Thoracic aorta (tissue), 2 donors: ENCODE measurements around the gene KAZALD1. TPM values are rescaled to one million over a fixed set of nuclear protein-coding genes. Genes with fewer than 3 reads are reported as not detected.

Source experiments
- ATAC-seq: fragments of 150-250 bp; one replicate; pipeline ENCODE4 v1.8.0; 2017; ENCODE audit warnings: low read depth; ENCODE audit not compliant: insufficient number of reproducible peaks, low FRiP score
- DNase-seq: peaks from one replicate; pipeline ENCODE4 v3.0.0-alpha.2; 2020; ENCODE audit warnings: low spot score
- H3K27ac ChIP-seq, 2 donors: fragments of 200-600 bp; sonication (generic); 1 replicate in 1 of 2; 2 replicates in 1 of 2; pipeline ENCODE4 v1.5.1; 2016; ENCODE audit warnings: mild to moderate bottlenecking in 2 of 2, moderate library complexity in 2 of 2
- H3K27me3 ChIP-seq: fragments of 200-600 bp; sonication (generic); replicated peaks from 2 replicates; pipeline ENCODE4 v1.6.0; 2016; ENCODE audit warnings: mild to moderate bottlenecking; ENCODE audit not compliant: insufficient read depth
- H3K36me3 ChIP-seq: fragments of 200-600 bp; sonication (generic); one replicate; pipeline ENCODE4 v1.5.1; 2016
- H3K4me1 ChIP-seq, 2 donors: fragments of 200-600 bp; sonication (generic); 1 replicate in 1 of 2; 2 replicates in 1 of 2; pipeline versions ENCODE4 v1.5.1 to v1.6.0; 2016; ENCODE audit warnings: low read depth in 2 of 2, mild to moderate bottlenecking in 1 of 2; ENCODE audit not compliant: control insufficient read depth in 1 of 2
- H3K4me3 ChIP-seq: fragments of 200-600 bp; sonication (generic); 2 replicates; pipeline ENCODE4 v1.5.1; 2016; ENCODE audit warnings: mild to moderate bottlenecking
- H3K9me3 ChIP-seq: fragments of 200-600 bp; sonication (generic); 2 replicates; pipeline ENCODE4 v1.5.1; 2016
- total RNA-seq, 2 donors: library from RNA; depleted of rRNA; stranded (reverse); fragments of >200 nt; gene quantifications; one replicate each; pipeline versions ENCODE4 v1.1.0 to v1.2.3, GENCODE V29; 2016
- TF ChIP-seq, protein P1 (sequence below): fragments of 200-600 bp; sonication (generic); IDR thresholded peaks from one replicate; pipeline ENCODE4 v1.5.1; 2019; ENCODE audit warnings: antibody characterized with exemption

The KAZALD1 gene
- total RNA-seq, 2 donors from 2014 or later: 30.0 to 34.1 TPM

DNA sequence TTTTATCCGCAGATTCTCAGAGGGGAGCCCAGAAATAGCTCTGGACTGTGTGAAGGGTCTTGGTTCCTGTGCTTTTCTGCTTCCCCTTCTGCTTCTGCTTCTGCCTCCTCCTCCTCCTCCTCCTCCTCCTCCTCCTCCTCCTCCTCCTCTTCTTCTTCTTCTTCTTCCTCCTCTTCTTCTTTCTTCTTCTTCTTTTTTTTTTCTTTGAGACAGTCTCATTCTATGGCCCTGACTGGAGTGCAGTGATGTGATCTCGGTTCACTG, 42.4 kb upstream of the KAZALD1 start:
- no peak for DNase-seq
- no peak overlapping the region for H3K27ac ChIP-seq
- no peaks in the 10 kb centered on the region for H3K4me1 ChIP-seq
- no peaks in the 10 kb centered on the region for H3K36me3 ChIP-seq
- TF ChIP-seq, protein P1, sequence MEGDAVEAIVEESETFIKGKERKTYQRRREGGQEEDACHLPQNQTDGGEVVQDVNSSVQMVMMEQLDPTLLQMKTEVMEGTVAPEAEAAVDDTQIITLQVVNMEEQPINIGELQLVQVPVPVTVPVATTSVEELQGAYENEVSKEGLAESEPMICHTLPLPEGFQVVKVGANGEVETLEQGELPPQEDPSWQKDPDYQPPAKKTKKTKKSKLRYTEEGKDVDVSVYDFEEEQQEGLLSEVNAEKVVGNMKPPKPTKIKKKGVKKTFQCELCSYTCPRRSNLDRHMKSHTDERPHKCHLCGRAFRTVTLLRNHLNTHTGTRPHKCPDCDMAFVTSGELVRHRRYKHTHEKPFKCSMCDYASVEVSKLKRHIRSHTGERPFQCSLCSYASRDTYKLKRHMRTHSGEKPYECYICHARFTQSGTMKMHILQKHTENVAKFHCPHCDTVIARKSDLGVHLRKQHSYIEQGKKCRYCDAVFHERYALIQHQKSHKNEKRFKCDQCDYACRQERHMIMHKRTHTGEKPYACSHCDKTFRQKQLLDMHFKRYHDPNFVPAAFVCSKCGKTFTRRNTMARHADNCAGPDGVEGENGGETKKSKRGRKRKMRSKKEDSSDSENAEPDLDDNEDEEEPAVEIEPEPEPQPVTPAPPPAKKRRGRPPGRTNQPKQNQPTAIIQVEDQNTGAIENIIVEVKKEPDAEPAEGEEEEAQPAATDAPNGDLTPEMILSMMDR: no peak
- no peaks in the 10 kb centered on the region for H3K9me3 ChIP-seq
- H3K27me3 ChIP-seq: no peaks in the 10 kb centered on the region
- no peak overlapping the region for H3K4me3 ChIP-seq
- no peak for ATAC-seq

DNA sequence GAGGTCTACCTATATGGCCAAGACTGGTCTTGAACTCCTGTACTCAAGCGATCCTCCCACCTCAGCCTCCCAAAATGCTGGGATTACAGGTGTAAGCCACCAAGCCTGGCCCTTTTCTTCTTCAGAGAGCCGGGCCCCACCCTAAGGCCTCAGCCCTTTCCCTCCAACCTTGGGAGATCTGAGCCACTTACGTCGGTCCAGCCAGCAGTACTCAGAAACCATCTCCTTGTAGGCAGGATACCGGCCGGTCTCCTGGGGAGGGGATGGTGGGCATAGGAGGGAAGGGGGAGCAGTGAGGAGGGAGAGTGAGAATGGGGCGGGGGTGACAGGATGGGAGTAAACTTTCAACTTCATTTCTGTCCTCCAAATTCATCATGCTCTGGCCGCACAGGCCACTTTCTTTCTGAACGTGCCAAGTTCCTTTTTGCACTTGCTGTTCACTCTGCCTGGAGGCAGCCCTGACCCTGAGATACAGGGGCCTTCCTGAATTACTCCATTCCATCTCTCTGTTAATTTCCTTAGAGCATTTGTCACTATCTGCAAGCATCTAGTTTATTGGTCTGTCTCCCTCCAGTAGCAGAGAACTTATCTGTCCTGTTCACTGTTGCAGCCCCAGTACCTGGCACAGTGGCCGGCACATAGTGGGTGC, 41.2 kb upstream of the KAZALD1 start:
- Histone ChIP-seq H3K27ac (no peak overlapping the region), H3K9me3 (no peaks in the 10 kb centered on the region), H3K27me3 (no peaks in the 10 kb centered on the region), H3K4me1 (no peaks in the 10 kb centered on the region), H3K4me3 (no peak overlapping the region), H3K36me3 (no peaks in the 10 kb centered on the region)
- DNase-seq: no peak
- TF ChIP-seq, protein P1: no peak
- ATAC-seq: no peak

DNA sequence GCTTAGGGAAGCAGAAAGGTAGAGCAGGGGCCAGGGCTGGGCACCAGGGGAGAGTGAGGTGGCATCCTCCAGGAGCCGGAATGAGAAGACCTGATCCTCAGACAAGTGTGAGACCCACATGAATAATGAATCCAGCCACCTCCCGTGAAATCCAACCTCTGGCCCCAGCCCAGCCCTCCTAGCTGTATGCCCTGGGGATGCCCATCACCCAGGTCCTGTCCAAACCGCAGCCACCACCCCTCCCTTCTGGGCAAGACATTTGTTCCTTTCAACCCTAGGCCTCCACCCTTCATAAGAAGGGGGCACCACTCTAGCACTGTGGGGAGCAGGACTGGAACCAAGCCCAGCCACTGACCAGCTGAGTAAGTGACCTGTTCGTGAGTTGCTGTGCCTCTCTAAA, 40.5 kb upstream of the KAZALD1 start:
- no peaks in the 10 kb centered on the region for H3K27me3 ChIP-seq
- ATAC-seq: no peak
- H3K36me3 ChIP-seq: no peaks in the 10 kb centered on the region
- H3K9me3 ChIP-seq: no peaks in the 10 kb centered on the region
- DNase-seq: no peak
- TF ChIP-seq, protein P1: no peak
- no peak overlapping the region for H3K27ac ChIP-seq
- no peak overlapping the region for H3K4me3 ChIP-seq
- no peaks in the 10 kb centered on the region for H3K4me1 ChIP-seq

DNA sequence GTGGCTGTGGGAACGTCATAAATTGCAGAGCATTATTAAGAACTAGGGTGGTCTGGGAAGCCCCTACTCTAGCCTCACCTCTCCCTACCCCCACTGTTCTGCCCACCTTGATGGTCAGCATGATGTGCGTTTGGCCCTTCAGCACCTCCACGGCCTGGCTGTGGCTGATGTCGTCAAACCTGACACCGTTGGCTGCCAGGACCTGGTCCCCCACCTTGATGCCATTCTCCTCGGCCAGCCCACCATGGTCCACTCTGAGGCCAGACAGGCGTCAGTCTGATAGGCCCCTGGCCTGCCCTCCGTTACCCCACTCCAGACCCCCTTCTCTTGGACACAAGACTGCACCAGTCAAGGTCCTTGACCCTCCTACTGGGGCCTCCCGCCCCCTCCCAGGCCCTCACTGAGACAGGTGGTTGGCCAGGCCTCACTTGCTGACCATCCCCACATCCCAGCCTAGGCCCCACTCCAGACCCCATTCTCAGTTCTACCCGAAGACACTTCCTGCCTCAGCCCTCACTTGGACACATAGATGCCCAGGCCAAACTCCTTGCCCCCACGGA, 40.0 kb upstream of the KAZALD1 start:
- DNase-seq (no peak), ATAC-seq (no peak)
- H3K27ac ChIP-seq: no peak overlapping the region
- no peaks in the 10 kb centered on the region for H3K4me1 ChIP-seq
- H3K27me3 ChIP-seq: no peaks in the 10 kb centered on the region
- H3K4me3 ChIP-seq: no peak overlapping the region
- H3K9me3 ChIP-seq: no peaks in the 10 kb centered on the region
- no peaks in the 10 kb centered on the region for H3K36me3 ChIP-seq
- TF ChIP-seq, protein P1: no peak

DNA sequence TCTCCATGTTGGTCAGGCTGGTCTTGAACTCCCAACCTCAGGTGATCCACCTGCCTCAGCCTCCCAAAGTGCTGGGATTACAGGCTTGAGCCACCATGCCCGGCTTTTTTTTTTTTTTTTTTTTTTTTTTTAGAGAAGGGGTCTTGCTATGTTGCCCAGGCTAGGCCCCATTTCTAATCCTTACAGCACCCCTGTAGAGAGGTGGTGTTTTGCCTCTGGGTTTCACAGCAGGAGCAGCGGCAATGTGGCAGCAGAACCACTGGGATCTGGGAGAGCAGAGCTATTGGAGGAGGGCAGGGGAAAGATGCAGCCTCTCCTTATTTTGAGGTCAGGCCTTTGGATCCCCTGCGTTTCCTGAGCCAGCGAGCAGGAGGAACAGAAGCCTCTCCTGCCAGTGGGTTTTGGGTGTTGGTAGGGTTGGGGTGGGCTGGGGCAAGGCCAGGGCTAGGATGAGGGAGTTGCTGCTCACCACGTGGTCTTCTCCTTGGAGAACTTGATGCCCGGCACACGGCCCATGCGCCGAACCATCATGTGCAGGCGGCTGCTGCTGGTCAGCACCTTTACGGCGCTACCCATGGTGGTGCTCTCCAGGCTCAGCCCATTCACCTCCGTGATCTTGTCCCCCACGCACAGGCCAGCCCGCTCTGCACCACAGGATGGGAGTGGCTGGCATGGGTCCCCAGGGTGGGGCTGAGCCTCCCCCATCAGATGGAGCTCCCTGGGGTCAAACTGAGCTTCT, 38.7 kb upstream of the KAZALD1 start:
- Histone ChIP-seq H3K27me3 (no peaks in the 10 kb centered on the region), H3K4me3 (no peak overlapping the region), H3K27ac (no peak overlapping the region), H3K9me3 (no peaks in the 10 kb centered on the region), H3K36me3 (no peaks in the 10 kb centered on the region), H3K4me1 (no peaks in the 10 kb centered on the region)
- TF ChIP-seq, protein P1: no peak
- ATAC-seq (no peak), DNase-seq (no peak)
